Breast epithelium (tissue), 4 donors: ENCODE data around the gene HOXD3. TPM values are rescaled to one million over a fixed set of nuclear protein-coding genes. Genes with fewer than 3 reads are reported as not detected.

Experiments used
- DNase-seq, 2 donors: peaks; one replicate each; pipeline ENCODE4 v3.0.0-alpha.2; 2019; ENCODE audit warnings: low spot score in 2 of 2
- H3K27ac ChIP-seq, 2 donors: fragments of 200-600 bp; sonication (generic) in 1 of 2; one replicate each; pipeline ENCODE4 v1.5.1; 2016 to 2019; ENCODE audit warnings: mild to moderate bottlenecking in 1 of 2
- H3K27me3 ChIP-seq, 2 donors: fragments of 200-600 bp; sonication (generic) in 1 of 2; one replicate each; pipeline versions ENCODE4 v1.5.1 to v1.6.0; 2017 to 2019; ENCODE audit warnings: control low read depth in 1 of 2, mild to moderate bottlenecking in 1 of 2
- H3K36me3 ChIP-seq: fragments of 200-600 bp; one replicate; pipeline ENCODE4 v1.5.1; 2019
- H3K4me1 ChIP-seq, 2 donors: fragments of 200-600 bp; sonication (generic); one replicate each; pipeline ENCODE4 v1.5.1; 2016 to 2019; ENCODE audit warnings: control low read depth in 1 of 2
- H3K4me3 ChIP-seq, 3 donors: fragments of 200-600 bp; sonication (generic); 1 replicate in 2 of 3; 2 replicates in 1 of 3; pipeline ENCODE4 v1.5.1; 2016 to 2019; ENCODE audit warnings: mild to moderate bottlenecking in 3 of 3, moderate library complexity in 2 of 3
- H3K9me3 ChIP-seq, 2 donors: fragments of 200-600 bp; sonication (generic) in 1 of 2; one replicate each; pipeline ENCODE4 v1.5.1; 2016 to 2019; ENCODE audit warnings: control low read depth in 1 of 2
- POLR2A ChIP-seq: fragments of 450-650 bp; IDR thresholded peaks from one replicate; pipeline ENCODE4 v1.6.1; 2016; ENCODE audit warnings: antibody characterized with exemption, mild to moderate bottlenecking, moderate library complexity
- POLR2AphosphoS5 ChIP-seq, 3 donors: sonication (generic); formaldehyde crosslinking; IDR thresholded peaks; one replicate each; pipeline ENCODE4 v1.6.1; 2017; ENCODE audit warnings: antibody characterized with exemption in 3 of 3
- intact Hi-C: fragments of 100-400 bp; cut with DNase I; formaldehyde crosslinking; loops from one replicate; pipeline ENCODE4 v1.15.1; 2023; ENCODE audit warnings: low total_unique reads
- total RNA-seq, 3 donors: library from RNA; depleted of rRNA; stranded (reverse); fragments of >200 nt; gene quantifications; one replicate each; pipeline ENCODE4 v1.1.0, GENCODE V29; 2016
- TF ChIP-seq, protein P1 (sequence below), 3 donors: fragments of 450-650 bp; IDR thresholded peaks; one replicate each; pipeline ENCODE4 v1.5.1; 2016 to 2017; ENCODE audit warnings: antibody characterized with exemption in 3 of 3, mild to moderate bottlenecking in 3 of 3, moderate library complexity in 3 of 3

The HOXD3 gene
- total RNA-seq, 3 donors from 2014 or later = 4.2 to 14.4 (median 4.8) TPM

DNA sequence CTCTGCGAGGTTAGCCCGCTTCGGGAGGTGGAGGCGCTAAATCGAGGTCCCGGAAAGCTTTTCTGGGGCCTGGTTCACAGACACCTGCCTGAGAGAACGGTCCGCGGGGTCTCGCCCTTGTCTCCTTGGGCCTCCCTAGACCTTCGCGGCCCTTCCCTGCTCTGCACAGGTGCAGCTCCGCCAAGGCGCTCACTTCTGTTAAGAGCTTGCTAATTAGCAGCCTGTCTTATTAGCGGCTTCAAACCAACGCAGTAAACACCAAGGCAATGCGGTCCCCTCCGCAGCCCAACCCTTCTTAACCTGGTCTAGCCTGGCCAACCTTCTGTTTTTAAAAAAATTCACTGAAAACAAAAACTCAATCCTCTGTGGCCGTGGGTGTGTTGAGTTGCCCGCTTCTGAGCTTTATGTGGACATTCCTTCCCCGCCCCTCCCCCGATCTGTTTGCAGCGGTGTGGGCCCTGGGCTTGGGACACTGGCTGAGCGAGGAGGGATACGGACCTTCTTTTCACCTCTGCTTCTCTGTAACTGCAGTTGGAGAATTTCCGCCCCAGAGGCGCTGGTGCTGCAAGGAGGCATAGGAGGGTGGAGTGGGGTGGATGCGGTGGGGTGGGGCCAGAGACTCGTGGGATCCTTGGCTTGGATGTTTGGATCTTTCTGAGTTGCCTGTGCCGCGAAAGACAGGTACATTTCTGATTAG is 9.2 kb upstream of the HOXD3 start:
- intact Hi-C loops = no loop called here
- H3K36me3 ChIP-seq = no peaks in the 10 kb centered on the region
- DNase-seq = no peak
- H3K9me3 ChIP-seq = no peaks in the 10 kb centered on the region
- H3K4me1 ChIP-seq = no peaks in the 10 kb centered on the region
- TF ChIP-seq POLR2AphosphoS5 (IDR thresholded peaks at IDR 0.05) (no peak), POLR2A (no peak)
- TF ChIP-seq, protein P1, sequence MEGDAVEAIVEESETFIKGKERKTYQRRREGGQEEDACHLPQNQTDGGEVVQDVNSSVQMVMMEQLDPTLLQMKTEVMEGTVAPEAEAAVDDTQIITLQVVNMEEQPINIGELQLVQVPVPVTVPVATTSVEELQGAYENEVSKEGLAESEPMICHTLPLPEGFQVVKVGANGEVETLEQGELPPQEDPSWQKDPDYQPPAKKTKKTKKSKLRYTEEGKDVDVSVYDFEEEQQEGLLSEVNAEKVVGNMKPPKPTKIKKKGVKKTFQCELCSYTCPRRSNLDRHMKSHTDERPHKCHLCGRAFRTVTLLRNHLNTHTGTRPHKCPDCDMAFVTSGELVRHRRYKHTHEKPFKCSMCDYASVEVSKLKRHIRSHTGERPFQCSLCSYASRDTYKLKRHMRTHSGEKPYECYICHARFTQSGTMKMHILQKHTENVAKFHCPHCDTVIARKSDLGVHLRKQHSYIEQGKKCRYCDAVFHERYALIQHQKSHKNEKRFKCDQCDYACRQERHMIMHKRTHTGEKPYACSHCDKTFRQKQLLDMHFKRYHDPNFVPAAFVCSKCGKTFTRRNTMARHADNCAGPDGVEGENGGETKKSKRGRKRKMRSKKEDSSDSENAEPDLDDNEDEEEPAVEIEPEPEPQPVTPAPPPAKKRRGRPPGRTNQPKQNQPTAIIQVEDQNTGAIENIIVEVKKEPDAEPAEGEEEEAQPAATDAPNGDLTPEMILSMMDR (IDR thresholded peaks at IDR 0.05) = no peak
- no peak overlapping the region for H3K4me3 ChIP-seq
- H3K27me3 ChIP-seq = peaks cover 4 to 90% of the 10 kb centered on the region in 2 donors
- H3K27ac ChIP-seq = no peak overlapping the region

DNA sequence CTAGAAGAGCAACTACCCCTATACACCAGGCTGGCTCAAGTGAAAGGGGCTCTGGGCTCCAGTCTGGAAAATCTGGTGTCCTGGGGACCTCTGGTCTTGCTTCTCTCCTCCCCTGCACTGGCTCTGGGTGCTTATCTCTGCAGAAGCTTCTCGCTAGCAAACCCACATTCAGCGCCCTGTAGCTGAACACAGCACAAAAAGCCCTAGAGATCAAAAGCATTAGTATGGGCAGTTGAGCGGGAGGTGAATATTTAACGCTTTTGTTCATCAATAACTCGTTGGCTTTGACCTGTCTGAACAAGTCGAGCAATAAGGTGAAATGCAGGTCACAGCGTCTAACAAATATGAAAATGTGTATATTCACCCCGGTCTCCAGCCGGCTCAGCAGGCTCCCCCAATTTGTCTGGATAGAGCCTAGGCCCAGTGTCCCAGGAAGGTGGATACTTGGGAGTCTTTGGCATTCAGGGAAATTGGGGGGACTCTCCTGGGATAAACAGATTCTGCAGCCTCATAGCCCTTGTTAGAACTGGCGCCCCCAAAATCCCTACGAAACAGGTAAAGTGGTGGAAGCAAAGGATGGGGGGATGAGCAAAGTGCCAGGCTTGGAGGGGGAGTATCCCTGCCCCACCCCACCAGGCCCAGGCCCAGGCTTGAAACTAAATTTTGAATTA is 8.2 kb upstream of the HOXD3 start:
- DNase-seq = no peak
- intact Hi-C loops = no loop called here
- H3K36me3 ChIP-seq = no peaks in the 10 kb centered on the region
- H3K9me3 ChIP-seq = no peaks in the 10 kb centered on the region
- no peak overlapping the region for H3K27ac ChIP-seq
- H3K27me3 ChIP-seq = peaks cover 4 to 86% of the 10 kb centered on the region in 2 donors
- no peak for TF ChIP-seq POLR2AphosphoS5 (IDR thresholded peaks at IDR 0.05)
- TF ChIP-seq, protein P1 (IDR thresholded peaks at IDR 0.05) = no peak
- no peak for TF ChIP-seq POLR2A
- no peaks in the 10 kb centered on the region for H3K4me1 ChIP-seq
- H3K4me3 ChIP-seq = no peak overlapping the region

DNA sequence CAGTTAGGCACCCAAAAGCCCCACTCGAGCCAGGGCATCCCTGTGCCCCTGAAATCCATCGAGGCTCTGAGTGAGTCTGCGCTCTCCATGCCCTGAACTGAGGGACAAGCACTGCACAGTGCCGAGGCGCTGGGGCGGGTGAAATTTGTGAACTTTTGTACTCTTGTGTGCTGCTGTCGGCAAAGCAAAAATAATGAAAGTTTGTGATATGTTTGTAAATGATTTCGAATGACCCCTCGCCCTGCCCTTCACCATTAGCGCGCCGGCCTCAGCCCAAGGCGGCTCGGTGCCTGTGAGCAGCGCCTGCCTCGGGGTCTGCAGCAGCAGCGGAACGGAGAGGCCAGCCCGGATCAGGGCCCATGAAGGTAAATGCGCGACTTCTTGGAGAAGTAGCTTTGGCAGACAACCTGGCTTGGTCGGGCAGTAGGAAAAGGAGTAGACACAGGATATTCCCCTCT is 7.6 kb upstream of the HOXD3 start:
- TF ChIP-seq, protein P1 (IDR thresholded peaks at IDR 0.05) = no peak
- TF ChIP-seq POLR2A = no peak
- TF ChIP-seq POLR2AphosphoS5 (IDR thresholded peaks at IDR 0.05) = no peak
- DNase-seq = no peak
- Histone ChIP-seq H3K9me3 (no peaks in the 10 kb centered on the region), H3K27ac (no peak overlapping the region), H3K36me3 (no peaks in the 10 kb centered on the region), H3K27me3 (peaks cover 4 to 85% of the 10 kb centered on the region in 2 donors), H3K4me1 (no peaks in the 10 kb centered on the region), H3K4me3 (no peak overlapping the region)
- intact Hi-C loops = no loop called here

DNA sequence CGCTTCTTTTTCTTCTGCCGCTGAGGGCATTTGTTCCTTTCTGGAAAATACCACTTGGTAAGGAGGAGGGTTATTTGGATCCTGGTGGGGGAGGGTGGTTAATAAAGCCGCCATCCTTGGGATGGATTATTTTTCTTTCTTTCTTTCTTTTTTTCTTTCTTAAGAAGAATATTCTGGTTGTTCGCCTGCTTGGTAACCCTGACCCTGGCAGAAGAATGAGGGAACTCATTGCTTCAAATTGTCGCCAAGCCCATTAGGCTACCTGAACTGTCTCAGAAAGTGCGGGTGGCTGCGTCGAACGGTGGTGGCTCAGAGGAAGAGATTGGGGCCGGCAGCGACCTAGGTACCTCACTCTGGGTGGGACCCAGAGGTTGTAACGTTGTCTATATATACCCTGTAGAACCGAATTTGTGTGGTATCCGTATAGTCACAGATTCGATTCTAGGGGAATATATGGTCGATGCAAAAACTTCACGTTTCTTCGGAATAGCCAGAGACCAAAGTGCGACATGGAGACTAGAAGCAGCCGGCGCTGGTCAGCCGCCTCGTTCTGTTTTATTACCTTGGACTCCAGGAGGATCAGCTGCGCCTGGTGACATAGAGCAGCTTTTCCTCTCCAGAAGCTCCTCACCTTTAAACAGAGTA is 7.0 kb upstream of the HOXD3 start:
- TF ChIP-seq POLR2AphosphoS5 (IDR thresholded peaks at IDR 0.05) (no peak), POLR2A (no peak)
- TF ChIP-seq, protein P1 (IDR thresholded peaks at IDR 0.05) = no peak
- Histone ChIP-seq H3K27ac (no peak overlapping the region), H3K27me3 (peaks cover 4 to 83% of the 10 kb centered on the region in 2 donors), H3K4me1 (no peaks in the 10 kb centered on the region), H3K36me3 (no peaks in the 10 kb centered on the region), H3K9me3 (no peaks in the 10 kb centered on the region), H3K4me3 (no peak overlapping the region)
- DNase-seq = no peak
- intact Hi-C loops = loop anchor here (10.0 kb wide), 1 partner anchor 395 kb away; no protein-coding TSS in a partner anchor
